ENCODE data around the gene GALR2.

Gene GALR2

DNA sequence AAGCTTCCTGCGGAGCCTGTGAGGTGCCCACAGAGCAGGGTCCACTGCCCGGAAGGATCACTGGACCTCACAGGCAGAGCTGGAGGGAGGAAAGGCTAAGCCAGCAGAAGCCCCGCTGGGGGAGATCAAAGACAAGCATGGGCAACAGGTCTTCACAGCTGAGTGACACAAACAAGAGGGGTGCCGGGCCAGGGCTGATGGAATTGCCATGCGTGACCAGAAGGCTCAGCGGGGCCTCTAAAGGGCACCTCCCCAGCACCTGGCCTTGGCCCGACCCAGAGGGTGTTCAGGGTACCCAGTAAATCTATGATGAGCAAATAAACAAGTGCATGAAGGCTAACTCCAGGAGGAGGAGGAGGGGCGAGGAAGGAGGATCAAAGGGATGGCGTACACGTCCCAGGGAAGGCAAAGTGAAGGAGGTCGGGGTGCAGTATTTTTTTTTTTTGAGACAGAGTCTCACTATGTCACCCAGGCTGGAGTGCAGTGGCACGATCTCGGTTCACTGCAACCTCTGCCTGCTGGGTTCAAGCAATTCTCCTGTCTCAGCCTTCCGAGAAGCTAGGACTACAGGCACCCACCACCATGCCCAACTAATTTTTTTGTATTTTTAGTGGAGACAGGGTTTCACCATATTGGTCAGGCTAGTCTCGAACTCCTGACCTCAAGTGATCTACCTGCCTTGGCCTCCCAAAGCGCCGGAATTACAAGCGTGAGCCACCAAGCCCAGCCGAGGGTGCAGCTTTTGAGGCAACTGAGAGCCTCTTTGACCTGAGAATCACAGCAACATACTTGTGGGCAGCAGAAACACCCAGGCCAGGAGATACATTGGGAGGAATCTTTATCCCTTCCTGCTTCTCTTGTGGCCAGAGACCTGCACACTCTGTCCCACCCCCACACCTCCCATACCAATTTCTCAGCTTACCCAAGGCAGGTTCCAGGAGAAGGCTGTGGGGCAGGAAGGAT lies 45.1 kb downstream of the GALR2 start:
- H3K4me3 ChIP-seq (replicated peaks; ENCODE audit: low read depth, low read length), result no peak overlapping the region
- TF ChIP-seq, protein P1, sequence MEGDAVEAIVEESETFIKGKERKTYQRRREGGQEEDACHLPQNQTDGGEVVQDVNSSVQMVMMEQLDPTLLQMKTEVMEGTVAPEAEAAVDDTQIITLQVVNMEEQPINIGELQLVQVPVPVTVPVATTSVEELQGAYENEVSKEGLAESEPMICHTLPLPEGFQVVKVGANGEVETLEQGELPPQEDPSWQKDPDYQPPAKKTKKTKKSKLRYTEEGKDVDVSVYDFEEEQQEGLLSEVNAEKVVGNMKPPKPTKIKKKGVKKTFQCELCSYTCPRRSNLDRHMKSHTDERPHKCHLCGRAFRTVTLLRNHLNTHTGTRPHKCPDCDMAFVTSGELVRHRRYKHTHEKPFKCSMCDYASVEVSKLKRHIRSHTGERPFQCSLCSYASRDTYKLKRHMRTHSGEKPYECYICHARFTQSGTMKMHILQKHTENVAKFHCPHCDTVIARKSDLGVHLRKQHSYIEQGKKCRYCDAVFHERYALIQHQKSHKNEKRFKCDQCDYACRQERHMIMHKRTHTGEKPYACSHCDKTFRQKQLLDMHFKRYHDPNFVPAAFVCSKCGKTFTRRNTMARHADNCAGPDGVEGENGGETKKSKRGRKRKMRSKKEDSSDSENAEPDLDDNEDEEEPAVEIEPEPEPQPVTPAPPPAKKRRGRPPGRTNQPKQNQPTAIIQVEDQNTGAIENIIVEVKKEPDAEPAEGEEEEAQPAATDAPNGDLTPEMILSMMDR (IDR thresholded peaks at IDR 0.05; ENCODE audit: low read length, missing control alignments), result no peak
- no peak for DNase-seq (ENCODE audit: low read depth)

DNA sequence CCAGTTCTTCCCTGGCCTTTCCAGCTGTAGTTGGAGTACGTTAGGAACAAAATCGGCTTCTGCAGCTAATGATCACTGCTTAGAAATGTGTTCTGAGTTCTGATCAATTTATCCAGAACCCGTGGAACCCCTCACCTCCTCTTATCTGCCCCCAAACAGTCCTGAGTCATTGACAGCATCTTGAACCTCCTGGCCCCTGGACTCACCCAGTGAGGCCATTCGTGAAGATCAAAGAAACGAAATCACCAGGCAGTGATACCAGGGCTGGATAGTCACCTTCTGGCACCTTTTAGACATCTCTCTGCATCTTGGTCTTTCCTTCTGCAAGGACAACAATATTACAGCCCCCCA lies 46.1 kb downstream of the GALR2 start:
- no peak overlapping the region for H3K4me3 ChIP-seq (replicated peaks; ENCODE audit: low read depth, low read length)
- TF ChIP-seq, protein P1 (IDR thresholded peaks at IDR 0.05; ENCODE audit: low read length, missing control alignments), result no peak
- DNase-seq (ENCODE audit: low read depth), result no peak

DNA sequence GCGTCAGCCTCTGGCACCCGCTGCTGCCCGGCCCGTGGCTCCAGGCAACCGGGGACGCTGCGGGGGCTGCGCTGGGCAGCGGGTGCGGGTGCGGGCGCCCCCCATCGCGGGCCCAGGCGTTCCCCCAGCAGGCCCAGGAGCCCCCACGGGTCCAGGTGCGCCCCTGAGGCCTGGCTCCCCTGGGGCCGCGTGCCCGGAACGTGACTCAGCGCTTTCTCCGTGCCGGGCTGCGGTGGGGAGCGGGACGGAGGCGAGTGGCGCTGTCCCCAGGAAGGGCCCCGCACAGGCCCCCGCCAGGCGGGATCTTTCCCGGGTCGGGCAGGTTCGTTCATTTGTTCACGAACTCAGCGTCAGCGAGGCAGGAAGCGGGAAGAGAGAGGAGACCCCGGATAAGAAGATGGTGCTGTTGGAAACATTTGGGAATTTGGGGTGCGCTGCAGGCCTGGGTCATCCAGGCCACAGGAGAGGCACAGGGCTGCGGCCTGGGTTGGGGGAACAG lies 47.4 kb downstream of the GALR2 start:
- H3K4me3 ChIP-seq (replicated peaks; ENCODE audit: low read depth, low read length), result no peak overlapping the region
- no peak for DNase-seq (ENCODE audit: low read depth)
- TF ChIP-seq, protein P1 (IDR thresholded peaks at IDR 0.05; ENCODE audit: low read length, missing control alignments), result no peak

DNA sequence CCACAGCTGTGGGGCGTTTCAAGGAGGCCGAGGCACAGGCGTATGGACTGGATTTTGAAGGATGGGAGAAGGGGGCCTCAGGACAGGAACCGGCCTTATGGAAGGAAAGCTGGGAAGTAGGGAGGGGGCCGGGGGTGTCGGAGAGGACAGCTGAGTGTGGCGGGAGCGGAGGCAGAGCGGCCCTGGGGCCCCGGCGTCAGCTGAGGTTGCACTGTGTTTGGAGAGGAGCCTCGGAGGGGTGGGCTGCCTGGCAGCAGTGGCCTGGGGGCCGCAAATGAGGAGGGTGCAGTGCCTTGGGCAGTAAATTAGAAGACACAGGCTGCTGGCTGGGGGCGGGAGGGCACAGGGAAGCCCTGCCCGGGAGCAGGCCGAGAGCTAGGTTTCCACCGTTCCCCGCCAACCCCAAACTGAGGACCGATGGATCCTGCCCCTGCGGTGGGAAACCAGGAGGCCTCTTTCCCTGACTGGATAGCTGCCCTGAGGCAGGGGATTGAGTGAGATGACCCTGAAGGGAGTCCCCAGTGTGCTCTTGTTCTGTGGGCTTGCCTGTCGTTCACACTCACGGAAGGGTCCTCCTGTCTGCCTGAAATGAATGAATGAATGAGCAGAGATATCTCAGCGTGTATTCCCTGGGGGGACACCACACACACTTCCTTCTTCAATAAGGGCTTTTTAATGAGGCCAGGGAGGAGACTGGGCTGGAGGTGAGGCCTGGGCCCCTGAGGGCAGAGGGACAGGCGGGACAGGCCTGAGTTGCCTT lies 48.0 kb downstream of the GALR2 start:
- TF ChIP-seq, protein P1 (IDR thresholded peaks at IDR 0.05; ENCODE audit: low read length, missing control alignments), result no peak
- H3K4me3 ChIP-seq (replicated peaks; ENCODE audit: low read depth, low read length), result no peak overlapping the region
- DNase-seq (ENCODE audit: low read depth), result no peak

DNA sequence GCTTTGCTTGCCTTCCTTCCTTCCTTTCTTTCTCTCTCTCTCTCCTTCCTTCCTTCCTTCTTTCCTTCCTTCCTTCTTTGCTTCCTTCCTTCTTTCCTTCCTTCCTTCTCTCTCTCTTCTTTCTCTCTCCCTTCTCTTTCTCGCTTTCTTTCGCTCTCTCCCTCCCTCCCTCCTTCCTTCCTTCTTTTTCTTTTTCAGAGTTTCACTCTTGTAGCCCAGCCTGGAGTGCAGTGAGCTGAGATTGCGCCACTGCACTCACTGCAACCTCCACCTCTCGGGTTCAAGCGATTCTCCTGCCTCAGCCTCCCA lies 48.6 kb downstream of the GALR2 start:
- DNase-seq (ENCODE audit: low read depth), result no peak
- TF ChIP-seq, protein P1 (IDR thresholded peaks at IDR 0.05; ENCODE audit: low read length, missing control alignments), result no peak
- H3K4me3 ChIP-seq (replicated peaks; ENCODE audit: low read depth, low read length), result no peak overlapping the region

DNA sequence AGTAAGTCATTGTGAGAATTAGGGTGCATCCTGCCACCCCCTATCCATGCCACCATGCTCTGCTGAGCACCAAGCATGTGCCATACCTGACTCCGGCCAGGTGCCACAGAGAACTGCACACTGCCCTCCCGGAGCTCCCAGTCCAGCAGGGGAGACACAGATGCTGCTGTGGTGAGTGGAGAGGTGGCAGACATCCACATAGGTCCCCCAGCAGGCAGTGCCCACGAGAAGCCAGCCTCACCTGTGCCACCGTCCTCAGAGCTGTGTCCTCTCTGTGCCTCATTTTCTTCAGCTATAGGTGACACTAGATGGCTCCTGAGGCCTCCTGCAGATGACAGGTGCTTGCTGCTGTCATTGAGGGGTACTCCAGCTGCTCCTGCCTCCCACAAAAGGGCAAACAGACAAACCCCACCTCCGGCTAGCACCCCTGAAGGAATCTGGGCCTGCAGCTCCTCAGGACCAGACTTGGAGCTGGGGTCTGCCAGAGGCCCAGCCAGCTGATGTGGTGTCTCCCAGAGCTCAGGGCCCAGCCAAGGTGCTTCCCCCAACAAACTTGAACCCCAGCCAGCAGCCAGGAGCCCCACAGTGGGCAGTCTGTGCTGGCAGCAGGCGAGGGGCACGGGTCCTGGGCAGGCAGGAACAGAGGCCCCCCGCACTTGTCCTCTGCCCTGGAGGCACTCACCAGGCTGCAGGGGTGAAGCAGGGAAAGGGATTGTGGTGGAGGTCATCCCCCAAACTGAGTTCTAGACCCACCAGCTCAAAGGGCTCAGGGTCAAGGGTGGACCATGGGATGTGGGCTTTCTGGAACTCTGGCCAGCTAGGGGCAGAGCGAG lies 49.4 kb downstream of the GALR2 start:
- no peak for DNase-seq (ENCODE audit: low read depth)
- H3K4me3 ChIP-seq (replicated peaks; ENCODE audit: low read depth, low read length), result no peak overlapping the region
- TF ChIP-seq, protein P1 (IDR thresholded peaks at IDR 0.05; ENCODE audit: low read length, missing control alignments), result no peak

All from fibroblast of pulmonary artery (primary cell).